Activated naive CD4-positive, alpha-beta T cell treated with anti-CD3 and anti-CD28 coated beads, Interleukin-2, amount 10 ng/mL, durations not matched to agents 7 days and 5 days (primary cell): ENCODE results near the gene KBTBD3.

Source experiments
- CTCF ChIA-PET: fragments of 350-600 bp; sonication (Branson Sonifier 250); formaldehyde crosslinking; loops from one replicate; lab custom pipeline; 2021; ENCODE audit warnings: antibody characterized with exemption; lab: Charles Lee
- DNase-seq: peaks from one replicate; pipeline ENCODE4 v3.0.0-alpha.2; 2020
- H3K27ac Mint-ChIP-seq: one replicate; pipeline ENCODE4 v1.8.0; 2021; ENCODE audit warnings: mild to moderate bottlenecking, moderate library complexity, mixed read lengths
- H3K27me3 Mint-ChIP-seq: one replicate; pipeline ENCODE4 v1.8.0; 2021; ENCODE audit warnings: mild to moderate bottlenecking, mixed read lengths
- H3K36me3 Mint-ChIP-seq: one replicate; pipeline ENCODE4 v1.8.0; 2021; ENCODE audit warnings: mixed read lengths
- H3K4me1 Mint-ChIP-seq: one replicate; pipeline ENCODE4 v1.8.0; 2021; ENCODE audit warnings: mixed read lengths
- H3K4me3 Mint-ChIP-seq: one replicate; pipeline ENCODE4 v1.8.0; 2021; ENCODE audit warnings: mild to moderate bottlenecking, moderate library complexity, mixed read lengths
- H3K9me3 Mint-ChIP-seq: one replicate; pipeline ENCODE4 v1.8.0; 2021; ENCODE audit warnings: mixed read lengths

The KBTBD3 gene, protein sequence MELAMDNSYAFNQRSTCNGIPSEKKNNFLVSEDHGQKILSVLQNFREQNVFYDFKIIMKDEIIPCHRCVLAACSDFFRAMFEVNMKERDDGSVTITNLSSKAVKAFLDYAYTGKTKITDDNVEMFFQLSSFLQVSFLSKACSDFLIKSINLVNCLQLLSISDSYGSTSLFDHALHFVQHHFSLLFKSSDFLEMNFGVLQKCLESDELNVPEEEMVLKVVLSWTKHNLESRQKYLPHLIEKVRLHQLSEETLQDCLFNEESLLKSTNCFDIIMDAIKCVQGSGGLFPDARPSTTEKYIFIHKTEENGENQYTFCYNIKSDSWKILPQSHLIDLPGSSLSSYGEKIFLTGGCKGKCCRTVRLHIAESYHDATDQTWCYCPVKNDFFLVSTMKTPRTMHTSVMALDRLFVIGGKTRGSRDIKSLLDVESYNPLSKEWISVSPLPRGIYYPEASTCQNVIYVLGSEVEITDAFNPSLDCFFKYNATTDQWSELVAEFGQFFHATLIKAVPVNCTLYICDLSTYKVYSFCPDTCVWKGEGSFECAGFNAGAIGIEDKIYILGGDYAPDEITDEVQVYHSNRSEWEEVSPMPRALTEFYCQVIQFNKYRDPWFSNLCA

DNA sequence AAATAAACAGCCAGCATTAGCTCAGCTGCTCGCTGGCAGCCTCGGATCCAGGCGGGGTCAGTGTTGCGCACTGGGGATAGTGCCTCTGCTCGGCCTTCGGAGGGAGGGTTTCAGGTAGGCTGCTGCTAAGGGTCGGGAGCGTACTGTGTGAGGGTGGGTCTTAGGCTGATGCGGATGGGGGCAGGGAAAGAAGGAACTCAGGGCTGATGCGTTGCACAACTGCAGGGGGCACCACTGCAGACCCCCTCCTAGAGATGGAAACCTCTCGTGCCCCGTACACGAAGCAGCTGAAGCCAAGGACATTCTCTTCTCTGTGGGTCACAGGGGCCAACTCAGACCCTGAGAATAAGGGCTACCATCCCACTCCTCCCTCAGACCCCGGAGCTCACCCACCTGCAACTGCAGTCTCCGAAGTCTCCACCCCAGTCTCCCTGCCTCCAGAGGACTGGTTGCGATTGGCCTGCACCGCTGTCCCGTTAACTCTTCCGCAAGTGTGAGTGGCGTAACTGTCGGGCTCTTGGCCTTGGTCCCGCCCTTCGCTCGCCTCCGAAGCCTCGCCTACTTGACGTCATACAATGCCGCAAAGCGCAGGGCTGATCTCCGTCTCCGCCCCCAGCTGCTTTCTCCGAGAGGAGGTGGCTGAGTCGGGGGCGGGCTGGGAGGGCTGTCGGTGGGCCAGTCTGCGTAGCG lies at the start of gene KBTBD3:
TSS of gene KBTBD3 (minus strand) at position 429 of the 690 bp plus-strand sequence. CDS start 18,250 bp downstream, outside the sequence.
- DNase-seq, result peak; percentile 99
- Mint-ChIP-seq H3K9me3 (no peaks in the 10 kb centered on the region), H3K36me3 (peaks cover 13% of the 10 kb centered on the region), H3K27me3 (no peaks in the 10 kb centered on the region), H3K27ac (peak within 1 kb of the TSS; percentile 94), H3K4me1 (peaks cover 45% of the 10 kb centered on the region), H3K4me3 (peak within 1 kb of the TSS; percentile 91)
- CTCF ChIA-PET, result interaction anchor here (1.0 to 4.7 kb wide), 3 partner anchors 10 to 55 kb away, joined by 3 to 36 read pairs (median 9); partner anchors contain the start of gene MSANTD4

DNA sequence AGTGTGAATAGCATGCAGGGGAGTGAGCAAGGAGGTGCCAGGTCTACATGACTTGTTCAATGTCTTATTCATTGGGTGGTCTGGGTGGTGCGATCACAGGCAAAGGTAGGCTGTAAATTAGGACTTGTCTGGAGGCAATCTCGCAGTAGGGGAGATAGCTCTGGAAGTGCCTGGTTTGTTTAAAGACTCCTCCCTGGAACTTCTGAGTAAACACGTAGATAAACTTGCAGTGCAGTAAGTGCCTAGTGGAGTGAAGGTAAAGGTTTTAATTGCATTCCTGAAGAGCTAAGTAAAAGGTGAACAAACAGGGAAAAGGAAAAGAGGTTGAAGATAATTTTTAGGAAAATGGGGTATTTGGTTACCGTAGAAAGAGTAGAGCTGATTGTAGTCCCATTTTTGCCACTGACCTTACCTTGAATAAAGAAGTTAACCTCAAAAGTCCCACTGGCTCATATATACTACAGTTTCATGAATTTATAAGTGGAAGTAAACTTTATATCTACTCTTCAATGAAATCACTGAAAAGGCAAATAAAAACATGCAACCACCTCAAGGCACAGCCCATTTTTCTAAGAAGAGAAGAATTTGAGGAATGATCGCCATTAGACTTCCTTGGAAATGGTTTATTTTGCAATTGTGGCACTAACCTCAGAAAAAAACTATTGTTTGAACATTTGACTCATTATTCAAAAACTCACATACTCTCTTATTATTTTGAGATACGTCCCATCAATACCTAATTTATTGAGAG lies 44.6 kb upstream of the KBTBD3 start:
- no peaks in the 10 kb centered on the region for H3K27me3 Mint-ChIP-seq
- DNase-seq, result no peak
- CTCF ChIA-PET, result no interaction called here
- no peaks in the 10 kb centered on the region for H3K9me3 Mint-ChIP-seq
- no peak overlapping the region for H3K4me3 Mint-ChIP-seq
- no peaks in the 10 kb centered on the region for H3K36me3 Mint-ChIP-seq
- no peaks in the 10 kb centered on the region for H3K4me1 Mint-ChIP-seq
- no peak overlapping the region for H3K27ac Mint-ChIP-seq

DNA sequence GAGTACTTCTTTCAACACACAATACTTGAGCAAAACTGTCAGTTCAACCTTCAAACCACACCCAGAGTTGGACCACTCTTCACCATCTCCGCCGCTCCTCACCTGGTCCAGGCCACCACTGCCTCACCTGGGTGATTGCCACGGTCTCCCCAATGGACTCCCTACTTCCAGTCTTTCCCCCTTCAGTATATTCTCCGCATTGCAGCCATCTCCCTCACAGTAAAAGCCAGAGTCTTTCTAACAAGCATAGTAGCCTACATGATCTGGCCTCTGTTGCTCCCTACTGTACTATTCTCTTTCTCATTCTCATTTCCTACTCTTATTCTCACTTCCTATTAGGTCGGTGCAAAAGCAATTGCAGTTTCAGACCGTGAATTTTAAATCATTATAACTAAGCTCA lies 28.8 kb upstream of the KBTBD3 start:
- no peaks in the 10 kb centered on the region for H3K27me3 Mint-ChIP-seq
- H3K36me3 Mint-ChIP-seq, result no peaks in the 10 kb centered on the region
- DNase-seq, result no peak
- no peak overlapping the region for H3K27ac Mint-ChIP-seq
- H3K4me3 Mint-ChIP-seq, result no peak overlapping the region
- H3K4me1 Mint-ChIP-seq, result no peaks in the 10 kb centered on the region
- CTCF ChIA-PET, result interaction anchor here (1.2 kb wide), 1 partner anchor 15 kb away, joined by 3 read pairs; no protein-coding TSS in a partner anchor
- H3K9me3 Mint-ChIP-seq, result no peaks in the 10 kb centered on the region

DNA sequence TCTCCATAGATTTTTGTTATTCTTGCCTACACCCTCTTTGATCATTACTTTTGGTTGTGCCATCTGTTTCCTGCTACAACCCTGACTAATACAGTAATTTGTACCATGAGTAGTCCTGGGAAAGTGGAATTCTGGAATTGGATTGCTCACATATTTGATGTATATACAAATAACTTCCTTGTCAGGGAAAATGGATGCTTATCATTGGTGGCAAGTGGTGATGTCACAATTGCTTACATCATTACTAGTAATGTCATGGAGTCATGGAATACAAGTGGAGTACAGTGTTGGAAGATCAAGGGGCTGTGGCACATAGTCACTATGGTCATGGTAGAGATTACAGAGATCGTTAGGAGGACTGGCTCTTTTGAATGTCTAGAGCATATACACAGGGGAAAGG lies 24.7 kb upstream of the KBTBD3 start:
- CTCF ChIA-PET, result interaction anchor here (1.2 kb wide), 1 partner anchor 14 kb away, joined by 3 read pairs; no protein-coding TSS in a partner anchor
- DNase-seq, result no peak
- Mint-ChIP-seq H3K4me3 (no peak overlapping the region), H3K36me3 (peaks cover 13% of the 10 kb centered on the region), H3K27me3 (no peaks in the 10 kb centered on the region), H3K9me3 (no peaks in the 10 kb centered on the region), H3K4me1 (no peaks in the 10 kb centered on the region), H3K27ac (no peak overlapping the region)

DNA sequence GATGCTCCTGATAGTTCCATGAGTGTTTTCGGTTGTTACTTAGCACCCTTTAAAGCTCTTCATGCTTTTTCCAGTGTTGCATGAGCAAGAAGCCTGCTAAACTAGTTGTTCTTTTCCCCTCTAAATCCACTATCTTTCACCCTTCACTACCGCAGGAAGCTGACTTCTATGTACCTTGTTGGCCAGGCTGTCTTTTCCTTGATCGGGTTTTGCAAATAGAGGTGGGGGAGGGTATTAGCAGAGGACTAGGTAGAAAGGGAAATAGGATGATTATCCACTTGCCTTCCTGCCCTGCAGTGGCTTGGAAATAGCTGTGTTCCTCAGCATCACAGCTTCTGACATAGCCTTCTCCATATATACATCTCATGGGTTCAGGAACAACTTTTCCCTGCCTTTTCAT lies 24.2 kb upstream of the KBTBD3 start:
- peaks cover 17% of the 10 kb centered on the region for H3K36me3 Mint-ChIP-seq
- H3K4me3 Mint-ChIP-seq, result no peak overlapping the region
- no peak overlapping the region for H3K27ac Mint-ChIP-seq
- no peaks in the 10 kb centered on the region for H3K9me3 Mint-ChIP-seq
- no peaks in the 10 kb centered on the region for H3K4me1 Mint-ChIP-seq
- no peaks in the 10 kb centered on the region for H3K27me3 Mint-ChIP-seq
- no peak for DNase-seq
- CTCF ChIA-PET, result interaction anchor here (0.5 to 1.2 kb wide), 2 partner anchors 14 to 1245 kb away, joined by 3 read pairs; no protein-coding TSS in a partner anchor

DNA sequence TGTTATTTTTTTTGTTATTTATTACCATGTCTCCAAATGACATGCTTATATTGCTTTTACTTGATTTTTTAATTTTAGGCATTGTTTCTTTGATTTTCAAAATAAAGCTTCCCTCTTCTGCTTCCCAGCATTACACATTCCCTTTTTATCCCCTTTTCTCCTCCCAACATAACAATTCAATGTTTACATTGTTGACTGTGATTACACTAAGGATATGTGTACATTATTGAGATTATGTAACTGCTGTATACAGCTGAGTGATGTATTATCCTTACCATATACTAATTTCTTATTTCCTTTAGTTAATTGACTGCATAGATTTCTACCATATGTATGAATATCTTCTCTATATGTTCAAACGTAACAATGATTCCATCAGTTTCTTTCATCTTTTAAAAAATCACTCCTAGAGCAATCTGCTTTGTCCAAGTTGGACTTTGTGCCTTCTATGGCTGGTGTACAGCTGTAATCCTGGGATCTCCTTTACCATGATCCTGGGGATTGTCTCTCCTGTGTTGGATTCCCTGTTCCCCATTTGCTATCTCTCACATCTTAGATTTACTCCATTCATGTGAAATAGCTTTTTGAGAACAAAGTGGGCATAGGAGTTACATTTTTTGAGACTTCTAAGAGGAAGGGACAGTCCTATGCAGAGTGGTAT lies 21.9 kb upstream of the KBTBD3 start:
- no peaks in the 10 kb centered on the region for H3K4me1 Mint-ChIP-seq
- peaks cover 30% of the 10 kb centered on the region for H3K36me3 Mint-ChIP-seq
- H3K9me3 Mint-ChIP-seq, result no peaks in the 10 kb centered on the region
- DNase-seq, result no peak
- no peaks in the 10 kb centered on the region for H3K27me3 Mint-ChIP-seq
- CTCF ChIA-PET, result no interaction called here
- no peak overlapping the region for H3K4me3 Mint-ChIP-seq
- no peak overlapping the region for H3K27ac Mint-ChIP-seq

DNA sequence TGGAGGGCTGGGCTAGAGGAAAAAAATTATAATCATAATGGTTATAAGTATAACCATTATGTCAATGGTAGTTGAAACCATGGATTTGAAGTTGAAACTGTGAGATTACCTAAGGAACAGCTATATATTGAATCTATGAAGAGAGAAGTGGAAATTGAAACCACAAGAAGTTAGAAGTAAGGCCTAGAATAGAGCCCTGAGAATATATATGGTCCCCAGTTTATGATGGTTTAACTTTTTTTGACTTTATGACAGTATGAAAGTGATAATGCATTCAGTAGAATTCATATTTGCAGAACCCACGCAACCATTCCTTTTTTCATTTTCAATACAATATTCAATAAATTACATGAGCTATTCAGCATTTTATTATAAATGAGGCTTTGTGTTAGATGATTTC lies 15.3 kb upstream of the KBTBD3 start:
- Mint-ChIP-seq H3K4me3 (no peak overlapping the region), H3K27ac (no peak overlapping the region), H3K9me3 (no peaks in the 10 kb centered on the region), H3K36me3 (peaks cover 40% of the 10 kb centered on the region), H3K4me1 (peaks cover 22% of the 10 kb centered on the region), H3K27me3 (no peaks in the 10 kb centered on the region)
- CTCF ChIA-PET, result interaction anchor here (2.1 to 2.4 kb wide), 2 partner anchors 15 to 40 kb away, joined by 5 to 9 read pairs; partner anchors contain the start of genes AASDHPPT and KBTBD3
- no peak for DNase-seq

DNA sequence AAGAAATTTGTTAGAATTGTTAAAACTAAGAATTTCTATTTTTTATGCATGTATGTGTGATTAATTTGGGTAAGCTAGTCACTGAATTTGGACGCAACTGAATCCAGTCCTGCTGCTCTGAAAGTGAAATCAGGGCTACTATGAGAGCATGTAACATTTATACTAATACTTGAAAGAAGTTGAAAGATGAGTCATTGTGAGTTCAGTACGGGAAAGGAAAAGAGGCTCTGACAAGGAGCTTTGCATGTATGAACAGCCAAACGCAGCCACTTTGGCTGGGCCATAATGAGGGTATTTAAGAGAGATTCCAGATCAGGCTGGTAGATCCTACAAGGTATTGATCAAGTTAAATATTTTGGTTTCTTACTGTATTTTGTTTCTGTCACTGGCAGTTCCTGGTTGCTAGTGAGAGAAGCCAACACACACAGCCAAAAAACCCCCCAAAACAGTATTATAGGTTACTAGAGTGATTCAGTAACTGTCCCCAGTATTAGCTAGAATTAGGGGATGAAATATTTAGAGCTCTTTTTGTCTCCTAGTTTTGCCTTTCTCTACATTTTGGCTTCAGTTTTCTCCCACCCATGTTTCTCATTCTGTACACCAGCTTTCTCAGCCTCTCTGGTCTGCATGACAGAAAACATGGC lies 14.5 kb upstream of the KBTBD3 start:
- Mint-ChIP-seq H3K4me3 (no peak overlapping the region), H3K27ac (no peak overlapping the region), H3K4me1 (peaks cover 24% of the 10 kb centered on the region), H3K36me3 (peaks cover 34% of the 10 kb centered on the region), H3K27me3 (no peaks in the 10 kb centered on the region), H3K9me3 (no peaks in the 10 kb centered on the region)
- CTCF ChIA-PET, result interaction anchor here (1.3 to 2.4 kb wide), 3 partner anchors 14 to 41 kb away, joined by 3 to 9 read pairs (median 5); partner anchors contain the start of genes AASDHPPT and KBTBD3
- DNase-seq, result no peak

DNA sequence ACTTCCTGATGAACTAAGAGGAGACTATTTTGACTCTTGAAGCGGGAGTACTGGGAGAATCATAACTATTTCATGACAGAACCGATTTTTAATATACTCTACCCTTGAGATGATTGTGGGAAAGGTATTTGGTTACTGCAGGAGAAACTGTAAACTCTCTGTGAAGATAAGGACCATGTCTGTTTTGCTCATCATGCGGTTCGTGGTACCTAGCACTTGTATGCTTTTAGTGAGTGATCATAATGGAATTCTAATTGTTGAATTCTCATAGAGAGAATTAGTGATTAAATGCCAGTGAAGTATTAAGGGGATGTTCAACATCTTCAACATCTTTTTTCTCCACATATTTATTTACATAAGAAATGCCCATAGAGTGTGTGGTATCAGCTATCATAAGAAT lies 11.7 kb upstream of the KBTBD3 start:
- Mint-ChIP-seq H3K36me3 (peaks cover 22% of the 10 kb centered on the region), H3K4me3 (no peak overlapping the region), H3K27ac (no peak overlapping the region), H3K4me1 (peaks cover 24% of the 10 kb centered on the region), H3K9me3 (no peaks in the 10 kb centered on the region), H3K27me3 (no peaks in the 10 kb centered on the region)
- CTCF ChIA-PET, result interaction anchor here (1.6 to 5.5 kb wide), 2 partner anchors 12 to 45 kb away, joined by 3 to 36 read pairs; partner anchors contain the start of genes AASDHPPT and KBTBD3
- DNase-seq, result no peak

DNA sequence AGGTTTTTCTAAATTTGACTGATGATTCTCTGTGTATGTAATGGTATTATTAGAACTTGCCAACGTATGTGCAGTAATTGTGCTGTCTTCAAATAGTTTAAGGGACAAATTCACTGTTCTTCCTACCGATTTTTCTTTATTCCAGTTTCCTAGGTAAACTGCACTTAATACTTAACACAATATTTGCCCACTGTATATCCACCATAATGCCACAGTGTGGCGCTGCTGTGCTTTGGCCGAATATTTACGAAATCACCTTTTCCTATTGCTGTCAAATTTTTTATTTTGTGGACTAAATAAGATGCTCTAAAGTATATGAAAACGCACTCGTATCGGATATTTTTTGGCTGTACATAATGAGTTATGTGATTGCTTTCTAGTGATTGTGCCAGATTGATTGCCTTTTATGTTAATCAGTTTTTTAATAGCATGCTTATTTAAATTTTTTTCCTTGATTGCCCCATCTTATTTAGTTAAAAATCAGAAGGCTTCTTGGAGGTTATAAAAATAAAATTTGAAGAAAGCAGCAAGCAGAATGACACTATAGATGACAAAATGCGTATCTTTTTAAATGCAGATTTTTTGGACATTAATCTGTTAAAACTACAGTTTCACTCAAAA lies 10.8 kb upstream of the KBTBD3 start:
- peak; percentile 52 for DNase-seq
- CTCF ChIA-PET, result interaction anchor here (1.0 to 5.5 kb wide), 3 partner anchors 11 to 46 kb away, joined by 3 to 36 read pairs (median 3); partner anchors contain the start of genes AASDHPPT and KBTBD3
- peaks cover 24% of the 10 kb centered on the region for H3K36me3 Mint-ChIP-seq
- peak overlapping the region; percentile 22 for H3K27ac Mint-ChIP-seq
- H3K9me3 Mint-ChIP-seq, result no peaks in the 10 kb centered on the region
- H3K27me3 Mint-ChIP-seq, result no peaks in the 10 kb centered on the region
- H3K4me3 Mint-ChIP-seq, result no peak overlapping the region
- H3K4me1 Mint-ChIP-seq, result peaks cover 24% of the 10 kb centered on the region

DNA sequence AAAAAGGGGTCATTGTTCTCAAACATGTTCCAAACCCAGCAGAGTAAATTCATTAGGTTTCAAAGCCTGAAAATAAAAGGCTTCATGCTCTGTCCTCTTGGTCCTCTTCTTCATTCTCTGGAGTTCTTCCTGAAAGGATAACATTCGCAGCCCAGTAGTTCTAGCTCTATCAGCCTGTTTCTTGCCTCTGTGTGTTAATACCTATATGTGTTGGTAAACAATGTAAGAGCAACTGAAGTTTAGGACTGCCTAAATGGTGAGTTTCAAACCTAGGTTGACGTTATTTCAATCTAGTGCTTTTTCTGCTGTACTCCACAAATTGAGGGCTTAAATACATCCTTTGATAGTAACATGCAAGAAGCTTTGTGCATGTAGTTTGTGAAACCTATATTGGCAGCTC lies 9.7 kb upstream of the KBTBD3 start:
- Mint-ChIP-seq H3K4me1 (peaks cover 28% of the 10 kb centered on the region), H3K9me3 (no peaks in the 10 kb centered on the region), H3K4me3 (no peak overlapping the region), H3K27me3 (no peaks in the 10 kb centered on the region), H3K27ac (no peak overlapping the region), H3K36me3 (peaks cover 20% of the 10 kb centered on the region)
- CTCF ChIA-PET, result interaction anchor here (0.8 to 5.5 kb wide), 3 partner anchors 9 to 15 kb away, joined by 3 to 36 read pairs (median 3); partner anchors contain the start of genes AASDHPPT and KBTBD3
- DNase-seq, result no peak

DNA sequence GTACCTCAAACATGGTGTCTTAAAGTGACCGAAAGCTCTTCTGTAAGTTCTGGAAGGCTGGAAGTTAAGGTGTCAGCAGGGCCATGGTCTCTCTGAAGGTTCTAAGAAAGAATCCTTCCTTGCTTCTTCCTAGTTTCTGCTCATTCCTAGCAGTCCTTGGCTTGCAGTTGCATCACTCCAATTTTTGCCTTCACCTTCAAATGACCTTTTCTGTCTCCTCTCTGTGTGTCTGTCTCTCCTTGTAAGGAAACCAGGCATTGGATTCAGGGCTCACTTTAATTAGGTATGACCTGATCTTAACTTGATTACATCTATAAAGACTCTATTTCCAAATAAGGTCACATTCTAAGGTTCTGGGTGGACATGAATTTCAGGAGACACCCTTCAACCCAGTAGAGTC lies 9.0 kb upstream of the KBTBD3 start:
- H3K27me3 Mint-ChIP-seq, result no peaks in the 10 kb centered on the region
- no peak overlapping the region for H3K4me3 Mint-ChIP-seq
- no peak overlapping the region for H3K27ac Mint-ChIP-seq
- DNase-seq, result no peak
- CTCF ChIA-PET, result interaction anchor here (0.9 to 5.5 kb wide), 3 partner anchors 9 to 1603 kb away, joined by 3 to 36 read pairs (median 3); partner anchors contain the start of genes AASDHPPT and KBTBD3
- H3K4me1 Mint-ChIP-seq, result peaks cover 26% of the 10 kb centered on the region
- H3K9me3 Mint-ChIP-seq, result no peaks in the 10 kb centered on the region
- H3K36me3 Mint-ChIP-seq, result peaks cover 17% of the 10 kb centered on the region
